ENCODE results near the gene WNT2B.

WNT2B gene

GRCh38 chr1:112533029-112533428 is 24.3 kb downstream of the WNT2B start:
- no peak for DNase-seq (ENCODE audit: low read depth)
- no peak for TF ChIP-seq CTCF (IDR thresholded peaks at IDR 0.05; ENCODE audit: insufficient read depth, low read depth, low read length, missing control alignments)
- H3K4me3 ChIP-seq (ENCODE audit: low read length): no peak overlapping the region

- TF ChIP-seq CTCF (IDR thresholded peaks at IDR 0.05; ENCODE audit: insufficient read depth, low read depth, low read length, missing control alignments): no peak
- DNase-seq (ENCODE audit: low read depth): no peak
- no peak overlapping the region for H3K4me3 ChIP-seq (ENCODE audit: low read length)
Measured at GRCh38 chr1:112536561-112536960, 27.8 kb downstream of the WNT2B start.

GRCh38 chr1:112537456-112537855 is 28.7 kb downstream of the WNT2B start:
- no peak for TF ChIP-seq CTCF (IDR thresholded peaks at IDR 0.05; ENCODE audit: insufficient read depth, low read depth, low read length, missing control alignments)

GRCh38 chr1:112538883-112539282 is 30.1 kb downstream of the WNT2B start:
- no peak for DNase-seq (ENCODE audit: low read depth)
- TF ChIP-seq CTCF (IDR thresholded peaks at IDR 0.05; ENCODE audit: insufficient read depth, low read depth, low read length, missing control alignments): no peak

More at GRCh38 chr1:112537456-112537855, 28.7 kb downstream of the WNT2B start:
- DNase-seq (ENCODE audit: low read depth): no peak
- no peak overlapping the region for H3K4me3 ChIP-seq (ENCODE audit: low read length)

GRCh38 chr1:112540226-112540794 is 31.5 kb downstream of the WNT2B start:
- H3K4me3 ChIP-seq (ENCODE audit: low read length): no peak overlapping the region
- no peak for DNase-seq (ENCODE audit: low read depth)
- no peak for TF ChIP-seq CTCF (IDR thresholded peaks at IDR 0.05; ENCODE audit: insufficient read depth, low read depth, low read length, missing control alignments)

More at GRCh38 chr1:112538883-112539282, 30.1 kb downstream of the WNT2B start:
- no peak overlapping the region for H3K4me3 ChIP-seq (ENCODE audit: low read length)

- H3K4me3 ChIP-seq (ENCODE audit: low read length): no peak overlapping the region
- no peak for DNase-seq (ENCODE audit: low read depth)
- no peak for TF ChIP-seq CTCF (IDR thresholded peaks at IDR 0.05; ENCODE audit: insufficient read depth, low read depth, low read length, missing control alignments)
Measured at GRCh38 chr1:112541299-112541698, 32.5 kb downstream of the WNT2B start.
